ENCODE data around the gene PF4V1. TPM values are rescaled to one million over a fixed set of nuclear protein-coding genes. Genes with fewer than 3 reads are reported as not detected.

Gene PF4V1
- total RNA-seq, 1 donor from 2014 or later: not detected

GRCh38 chr4:73844806-73845205, 8.3 kb upstream of the PF4V1 start:
- no peaks in the 10 kb centered on the region for H3K36me3 Mint-ChIP-seq
- no peak overlapping the region for H3K27ac Mint-ChIP-seq
- H3K4me1 Mint-ChIP-seq: peaks cover 5% of the 10 kb centered on the region
- peaks cover 33% of the 10 kb centered on the region for H3K27me3 Mint-ChIP-seq (ENCODE audit: low read depth)
- no peaks in the 10 kb centered on the region for H3K9me3 Mint-ChIP-seq
- TF ChIP-seq, protein P1, sequence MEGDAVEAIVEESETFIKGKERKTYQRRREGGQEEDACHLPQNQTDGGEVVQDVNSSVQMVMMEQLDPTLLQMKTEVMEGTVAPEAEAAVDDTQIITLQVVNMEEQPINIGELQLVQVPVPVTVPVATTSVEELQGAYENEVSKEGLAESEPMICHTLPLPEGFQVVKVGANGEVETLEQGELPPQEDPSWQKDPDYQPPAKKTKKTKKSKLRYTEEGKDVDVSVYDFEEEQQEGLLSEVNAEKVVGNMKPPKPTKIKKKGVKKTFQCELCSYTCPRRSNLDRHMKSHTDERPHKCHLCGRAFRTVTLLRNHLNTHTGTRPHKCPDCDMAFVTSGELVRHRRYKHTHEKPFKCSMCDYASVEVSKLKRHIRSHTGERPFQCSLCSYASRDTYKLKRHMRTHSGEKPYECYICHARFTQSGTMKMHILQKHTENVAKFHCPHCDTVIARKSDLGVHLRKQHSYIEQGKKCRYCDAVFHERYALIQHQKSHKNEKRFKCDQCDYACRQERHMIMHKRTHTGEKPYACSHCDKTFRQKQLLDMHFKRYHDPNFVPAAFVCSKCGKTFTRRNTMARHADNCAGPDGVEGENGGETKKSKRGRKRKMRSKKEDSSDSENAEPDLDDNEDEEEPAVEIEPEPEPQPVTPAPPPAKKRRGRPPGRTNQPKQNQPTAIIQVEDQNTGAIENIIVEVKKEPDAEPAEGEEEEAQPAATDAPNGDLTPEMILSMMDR (IDR thresholded peaks at IDR 0.05; ENCODE audit: unreplicated experiment): no peak
- DNase-seq (ENCODE audit: low spot score in 2 of 2, unreplicated experiment in 2 of 2): no peak
- H3K4me3 Mint-ChIP-seq: no peak overlapping the region

GRCh38 chr4:73847526-73848182, 5.4 kb upstream of the PF4V1 start:
- no peak overlapping the region for H3K27ac Mint-ChIP-seq
- peaks cover 42% of the 10 kb centered on the region for H3K27me3 Mint-ChIP-seq (ENCODE audit: low read depth)
- no peak for DNase-seq (ENCODE audit: low spot score in 2 of 2, unreplicated experiment in 2 of 2)
- TF ChIP-seq, protein P1 (IDR thresholded peaks at IDR 0.05; ENCODE audit: unreplicated experiment): no peak
- H3K4me3 Mint-ChIP-seq: no peak overlapping the region
- no peaks in the 10 kb centered on the region for H3K9me3 Mint-ChIP-seq
- H3K4me1 Mint-ChIP-seq: no peaks in the 10 kb centered on the region
- H3K36me3 Mint-ChIP-seq: no peaks in the 10 kb centered on the region

- Mint-ChIP-seq H3K9me3 (no peaks in the 10 kb centered on the region), H3K27me3 (ENCODE audit: low read depth) (peaks cover 44% of the 10 kb centered on the region), H3K4me3 (no peak overlapping the region), H3K27ac (no peak overlapping the region), H3K36me3 (no peaks in the 10 kb centered on the region), H3K4me1 (no peaks in the 10 kb centered on the region)
- TF ChIP-seq, protein P1 (IDR thresholded peaks at IDR 0.05; ENCODE audit: unreplicated experiment): no peak
- DNase-seq (ENCODE audit: low spot score in 2 of 2, unreplicated experiment in 2 of 2): no peak
Measured at GRCh38 chr4:73848183-73848777, 4.8 kb upstream of the PF4V1 start.

- no peak overlapping the region for H3K4me3 Mint-ChIP-seq
- TF ChIP-seq, protein P1 (IDR thresholded peaks at IDR 0.05; ENCODE audit: unreplicated experiment): no peak
- H3K27ac Mint-ChIP-seq: no peak overlapping the region
- DNase-seq (ENCODE audit: low spot score in 2 of 2, unreplicated experiment in 2 of 2): no peak
- no peaks in the 10 kb centered on the region for H3K36me3 Mint-ChIP-seq
- peaks cover 54% of the 10 kb centered on the region for H3K27me3 Mint-ChIP-seq (ENCODE audit: low read depth)
- no peaks in the 10 kb centered on the region for H3K4me1 Mint-ChIP-seq
- H3K9me3 Mint-ChIP-seq: no peaks in the 10 kb centered on the region
Measured at GRCh38 chr4:73850261-73850970, 2.7 kb upstream of the PF4V1 start.

DNA sequence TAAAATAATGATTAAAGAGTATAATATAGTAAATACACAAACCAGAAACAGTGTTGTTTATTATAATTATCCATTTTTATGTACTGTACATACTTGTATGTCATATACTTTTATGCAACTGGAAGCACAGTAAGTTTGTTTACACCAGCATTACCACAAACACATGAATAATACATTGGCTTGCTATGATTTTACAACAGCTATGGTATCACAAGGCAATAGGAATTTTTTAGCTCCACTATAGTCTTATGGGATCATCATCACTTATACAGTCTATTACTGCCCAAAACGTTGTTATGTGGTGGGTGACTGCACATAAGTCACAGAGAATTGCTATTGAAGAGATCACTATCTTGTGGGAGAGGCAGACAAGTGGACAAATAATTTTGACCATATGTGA, 1.8 kb upstream of the PF4V1 start:
- Mint-ChIP-seq H3K27ac (no peak overlapping the region), H3K9me3 (no peaks in the 10 kb centered on the region), H3K36me3 (no peaks in the 10 kb centered on the region), H3K27me3 (ENCODE audit: low read depth) (peaks cover 54% of the 10 kb centered on the region), H3K4me1 (no peaks in the 10 kb centered on the region), H3K4me3 (no peak overlapping the region)
- DNase-seq (ENCODE audit: low spot score in 2 of 2, unreplicated experiment in 2 of 2): no peak
- TF ChIP-seq, protein P1 (IDR thresholded peaks at IDR 0.05; ENCODE audit: unreplicated experiment): no peak

Data from mesothelial cell of epicardium (in vitro differentiated cells).